WTC11 (cell line): ENCODE measurements around the gene LRRN1. TPM values are rescaled to one million over a fixed set of nuclear protein-coding genes. Genes with fewer than 3 reads are reported as not detected.

Source experiments
- ATAC-seq: fragments of 200-7000 bp; cut with Tn5 transposase; 2 replicates; pipeline ENCODE4 v1.10.0; 2021; ENCODE audit warnings: mild to moderate bottlenecking, moderate library complexity
- CTCF ChIA-PET: fragments of 300-600 bp; sonication (Branson Sonifier 250); formaldehyde crosslinking; loops from one replicate; lab custom pipeline; 2021; ENCODE audit warnings: antibody characterized with exemption; lab: Charles Lee
- POLR2A ChIA-PET: fragments of 350-600 bp; sonication (Branson Sonifier 250); formaldehyde crosslinking; loops from one replicate; lab custom pipeline; 2021; ENCODE audit warnings: antibody characterized with exemption; lab: Charles Lee
- DNase-seq: peaks from one replicate; pipeline ENCODE4 v3.0.0; 2021; ENCODE audit warnings: low spot score
- H3K27ac Mint-ChIP-seq: 2 replicates; pipeline ENCODE4 v1.8.0; 2021; ENCODE audit warnings: mixed read lengths
- H3K27me3 Mint-ChIP-seq: 2 replicates; pipeline ENCODE4 v1.8.0; 2021; ENCODE audit warnings: low read depth, mild to moderate bottlenecking, moderate library complexity, mixed read lengths
- H3K36me3 Mint-ChIP-seq: 2 replicates; pipeline ENCODE4 v1.8.0; 2021; ENCODE audit warnings: mixed read lengths
- H3K4me1 Mint-ChIP-seq: 2 replicates; pipeline ENCODE4 v1.8.0; 2022; ENCODE audit warnings: mixed read lengths
- H3K4me3 Mint-ChIP-seq: 2 replicates; pipeline ENCODE4 v1.8.0; 2021; ENCODE audit warnings: mild to moderate bottlenecking, moderate library complexity, mixed read lengths
- H3K9me3 Mint-ChIP-seq: 2 replicates; pipeline ENCODE4 v1.8.0; 2021; ENCODE audit warnings: mixed read lengths
- ELF4 ChIP-seq: sonication (generic); formaldehyde crosslinking; IDR thresholded peaks from 2 replicates; pipeline ENCODE4 v1.8.1; 2022; ENCODE audit warnings: low read depth, mild to moderate bottlenecking, moderate library complexity, missing genetic modification reagents
- ETV6 ChIP-seq: sonication (generic); formaldehyde crosslinking; IDR thresholded peaks from 2 replicates; pipeline ENCODE4 v1.8.1; 2022; ENCODE audit warnings: mild to moderate bottlenecking, missing genetic modification reagents
- GABPB1 ChIP-seq: sonication (generic); formaldehyde crosslinking; IDR thresholded peaks from 2 replicates; pipeline ENCODE4 v1.8.1; 2023; ENCODE audit warnings: mild to moderate bottlenecking, missing genetic modification reagents
- JAZF1 ChIP-seq: fragments of 250-450 bp; sonication (Bioruptor Pico); IDR thresholded peaks from 2 replicates; pipeline ENCODE4 v1.9.0; 2021; ENCODE audit warnings: moderate library complexity, mild to moderate bottlenecking, inconsistent platforms
- PRRX2 ChIP-seq: fragments of 250-450 bp; sonication (Bioruptor Pico); IDR thresholded peaks from 2 replicates; pipeline ENCODE4 v1.8.0; 2021; ENCODE audit warnings: mild to moderate bottlenecking
- SP1 ChIP-seq: sonication (generic); formaldehyde crosslinking; conservative IDR thresholded peaks from 2 replicates; pipeline ENCODE4 v1.8.1; 2022; ENCODE audit warnings: missing genetic modification reagents
- ZBTB21 ChIP-seq: sonication (generic); formaldehyde crosslinking; IDR thresholded peaks from 2 replicates; pipeline ENCODE4 v1.8.1; 2023; ENCODE audit warnings: mild to moderate bottlenecking, missing genetic modification reagents, borderline replicate concordance
- ZNF121 ChIP-seq: sonication (generic); formaldehyde crosslinking; IDR thresholded peaks from 2 replicates; pipeline ENCODE4 v1.8.0; 2023; ENCODE audit warnings: missing genetic modification reagents
- ZNF232 ChIP-seq: sonication (generic); formaldehyde crosslinking; IDR thresholded peaks from 2 replicates; pipeline ENCODE4 v1.8.0; 2022; ENCODE audit warnings: mild to moderate bottlenecking, missing genetic modification reagents
- ZNF396 ChIP-seq: fragments of 250-450 bp; sonication (Bioruptor Pico); IDR thresholded peaks from 2 replicates; pipeline ENCODE4 v1.8.0; 2021; ENCODE audit warnings: mild to moderate bottlenecking, moderate library complexity, borderline replicate concordance
- ZNF416 ChIP-seq: fragments of 250-450 bp; sonication (Bioruptor Pico); IDR thresholded peaks from 2 replicates; pipeline ENCODE4 v1.9.0; 2021; ENCODE audit warnings: mild to moderate bottlenecking, inconsistent platforms
- total RNA-seq: library from RNA; stranded (reverse); gene quantifications from 3 replicates; pipeline ENCODE4 v1.2.3, GENCODE V29; 2021
- TF ChIP-seq, protein P1 (sequence below): sonication (generic); formaldehyde crosslinking; IDR thresholded peaks from 2 replicates; pipeline ENCODE4 v1.8.0; 2022; ENCODE audit warnings: mild to moderate bottlenecking, missing genetic modification reagents
- TF ChIP-seq, protein P2 (sequence below): fragments of 250-450 bp; sonication (Bioruptor Pico); IDR thresholded peaks from 2 replicates; pipeline ENCODE4 v1.8.0; 2021; ENCODE audit warnings: mild to moderate bottlenecking
- TF ChIP-seq, protein P3 (sequence below): sonication (generic); formaldehyde crosslinking; IDR thresholded peaks from 2 replicates; pipeline ENCODE4 v1.8.0; 2022; ENCODE audit warnings: mild to moderate bottlenecking, missing genetic modification reagents
- TF ChIP-seq, protein P4 (sequence below): sonication (generic); formaldehyde crosslinking; IDR thresholded peaks from 2 replicates; pipeline ENCODE4 v1.8.1; 2022; ENCODE audit warnings: low read depth, mild to moderate bottlenecking, moderate library complexity, missing genetic modification reagents, borderline replicate concordance
- TF ChIP-seq, protein P5 (sequence below): fragments of 250-450 bp; sonication (Bioruptor Pico); IDR thresholded peaks from 2 replicates; pipeline ENCODE4 v1.9.0; 2021; ENCODE audit warnings: moderate library complexity, mild to moderate bottlenecking, inconsistent platforms, borderline replicate concordance
- TF ChIP-seq, protein P6 (sequence below): sonication (generic); formaldehyde crosslinking; IDR thresholded peaks from 2 replicates; pipeline ENCODE4 v1.8.1; 2023; ENCODE audit warnings: mild to moderate bottlenecking, missing genetic modification reagents, borderline replicate concordance
- TF ChIP-seq, protein P7 (sequence below): sonication (generic); formaldehyde crosslinking; IDR thresholded peaks from 2 replicates; pipeline ENCODE4 v1.8.1; 2023; ENCODE audit warnings: mild to moderate bottlenecking, missing genetic modification reagents

The LRRN1 gene
- total RNA-seq, 1 experiment from 2014 or later = 114 TPM

DNA sequence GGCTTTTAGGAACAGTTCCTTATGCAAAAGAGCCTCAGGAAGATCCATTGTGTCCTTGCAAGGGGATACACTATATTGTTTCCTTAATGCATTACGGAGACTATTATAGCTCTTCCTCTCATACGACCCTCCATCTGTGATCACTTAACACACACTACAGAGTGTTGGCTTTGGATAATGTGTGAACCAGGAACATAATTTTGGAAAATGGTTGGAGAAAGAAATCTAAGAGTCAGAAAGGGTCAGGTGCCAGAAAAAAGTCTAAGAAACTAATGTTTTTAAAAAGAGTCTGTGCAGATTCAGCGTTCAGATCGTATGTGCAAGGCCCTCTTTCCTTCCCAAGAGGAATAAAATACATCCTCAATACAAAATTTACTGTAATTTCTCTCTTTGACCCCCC, 27.3 kb downstream of the LRRN1 start:
- peaks cover 73% of the 10 kb centered on the region for H3K36me3 Mint-ChIP-seq
- no peak for ATAC-seq
- peaks cover 10% of the 10 kb centered on the region for H3K9me3 Mint-ChIP-seq
- DNase-seq = no peak
- no peak overlapping the region for H3K4me3 Mint-ChIP-seq
- ChIA-PET CTCF (no interaction called here), POLR2A (no interaction called here)
- peaks cover 26% of the 10 kb centered on the region for H3K4me1 Mint-ChIP-seq
- H3K27ac Mint-ChIP-seq = no peak overlapping the region
- TF ChIP-seq ZNF232 (CRISPR knock-in tag) (no peak), ETV6 (CRISPR knock-in tag) (no peak), ZBTB21 (CRISPR knock-in tag) (no peak), ZNF396 (CRISPR knock-in tag) (no peak), SP1 (no peak), JAZF1 (CRISPR knock-in tag) (no peak), ZNF416 (CRISPR knock-in tag) (no peak), ZNF121 (CRISPR knock-in tag) (no peak), GABPB1 (CRISPR knock-in tag) (no peak), PRRX2 (CRISPR knock-in tag) (no peak), ELF4 (no peak)
- TF ChIP-seq, protein P1, sequence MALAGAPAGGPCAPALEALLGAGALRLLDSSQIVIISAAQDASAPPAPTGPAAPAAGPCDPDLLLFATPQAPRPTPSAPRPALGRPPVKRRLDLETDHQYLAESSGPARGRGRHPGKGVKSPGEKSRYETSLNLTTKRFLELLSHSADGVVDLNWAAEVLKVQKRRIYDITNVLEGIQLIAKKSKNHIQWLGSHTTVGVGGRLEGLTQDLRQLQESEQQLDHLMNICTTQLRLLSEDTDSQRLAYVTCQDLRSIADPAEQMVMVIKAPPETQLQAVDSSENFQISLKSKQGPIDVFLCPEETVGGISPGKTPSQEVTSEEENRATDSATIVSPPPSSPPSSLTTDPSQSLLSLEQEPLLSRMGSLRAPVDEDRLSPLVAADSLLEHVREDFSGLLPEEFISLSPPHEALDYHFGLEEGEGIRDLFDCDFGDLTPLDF (CRISPR knock-in tag) = no peak
- TF ChIP-seq, protein P2, sequence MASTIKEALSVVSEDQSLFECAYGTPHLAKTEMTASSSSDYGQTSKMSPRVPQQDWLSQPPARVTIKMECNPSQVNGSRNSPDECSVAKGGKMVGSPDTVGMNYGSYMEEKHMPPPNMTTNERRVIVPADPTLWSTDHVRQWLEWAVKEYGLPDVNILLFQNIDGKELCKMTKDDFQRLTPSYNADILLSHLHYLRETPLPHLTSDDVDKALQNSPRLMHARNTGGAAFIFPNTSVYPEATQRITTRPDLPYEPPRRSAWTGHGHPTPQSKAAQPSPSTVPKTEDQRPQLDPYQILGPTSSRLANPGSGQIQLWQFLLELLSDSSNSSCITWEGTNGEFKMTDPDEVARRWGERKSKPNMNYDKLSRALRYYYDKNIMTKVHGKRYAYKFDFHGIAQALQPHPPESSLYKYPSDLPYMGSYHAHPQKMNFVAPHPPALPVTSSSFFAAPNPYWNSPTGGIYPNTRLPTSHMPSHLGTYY (CRISPR knock-in tag) = no peak
- TF ChIP-seq, protein P3, sequence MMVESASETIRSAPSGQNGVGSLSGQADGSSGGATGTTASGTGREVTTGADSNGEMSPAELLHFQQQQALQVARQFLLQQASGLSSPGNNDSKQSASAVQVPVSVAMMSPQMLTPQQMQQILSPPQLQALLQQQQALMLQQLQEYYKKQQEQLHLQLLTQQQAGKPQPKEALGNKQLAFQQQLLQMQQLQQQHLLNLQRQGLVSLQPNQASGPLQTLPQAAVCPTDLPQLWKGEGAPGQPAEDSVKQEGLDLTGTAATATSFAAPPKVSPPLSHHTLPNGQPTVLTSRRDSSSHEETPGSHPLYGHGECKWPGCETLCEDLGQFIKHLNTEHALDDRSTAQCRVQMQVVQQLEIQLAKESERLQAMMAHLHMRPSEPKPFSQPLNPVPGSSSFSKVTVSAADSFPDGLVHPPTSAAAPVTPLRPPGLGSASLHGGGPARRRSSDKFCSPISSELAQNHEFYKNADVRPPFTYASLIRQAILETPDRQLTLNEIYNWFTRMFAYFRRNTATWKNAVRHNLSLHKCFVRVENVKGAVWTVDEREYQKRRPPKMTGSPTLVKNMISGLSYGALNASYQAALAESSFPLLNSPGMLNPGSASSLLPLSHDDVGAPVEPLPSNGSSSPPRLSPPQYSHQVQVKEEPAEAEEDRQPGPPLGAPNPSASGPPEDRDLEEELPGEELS = no peak
- TF ChIP-seq, protein P4, sequence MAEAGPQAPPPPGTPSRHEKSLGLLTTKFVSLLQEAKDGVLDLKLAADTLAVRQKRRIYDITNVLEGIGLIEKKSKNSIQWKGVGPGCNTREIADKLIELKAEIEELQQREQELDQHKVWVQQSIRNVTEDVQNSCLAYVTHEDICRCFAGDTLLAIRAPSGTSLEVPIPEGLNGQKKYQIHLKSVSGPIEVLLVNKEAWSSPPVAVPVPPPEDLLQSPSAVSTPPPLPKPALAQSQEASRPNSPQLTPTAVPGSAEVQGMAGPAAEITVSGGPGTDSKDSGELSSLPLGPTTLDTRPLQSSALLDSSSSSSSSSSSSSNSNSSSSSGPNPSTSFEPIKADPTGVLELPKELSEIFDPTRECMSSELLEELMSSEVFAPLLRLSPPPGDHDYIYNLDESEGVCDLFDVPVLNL = no peak
- TF ChIP-seq, protein P5, sequence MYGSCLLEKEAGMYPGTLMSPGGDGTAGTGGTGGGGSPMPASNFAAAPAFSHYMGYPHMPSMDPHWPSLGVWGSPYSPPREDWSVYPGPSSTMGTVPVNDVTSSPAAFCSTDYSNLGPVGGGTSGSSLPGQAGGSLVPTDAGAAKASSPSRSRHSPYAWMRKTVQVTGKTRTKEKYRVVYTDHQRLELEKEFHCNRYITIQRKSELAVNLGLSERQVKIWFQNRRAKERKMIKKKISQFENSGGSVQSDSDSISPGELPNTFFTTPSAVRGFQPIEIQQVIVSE = no peak
- TF ChIP-seq, protein P6, sequence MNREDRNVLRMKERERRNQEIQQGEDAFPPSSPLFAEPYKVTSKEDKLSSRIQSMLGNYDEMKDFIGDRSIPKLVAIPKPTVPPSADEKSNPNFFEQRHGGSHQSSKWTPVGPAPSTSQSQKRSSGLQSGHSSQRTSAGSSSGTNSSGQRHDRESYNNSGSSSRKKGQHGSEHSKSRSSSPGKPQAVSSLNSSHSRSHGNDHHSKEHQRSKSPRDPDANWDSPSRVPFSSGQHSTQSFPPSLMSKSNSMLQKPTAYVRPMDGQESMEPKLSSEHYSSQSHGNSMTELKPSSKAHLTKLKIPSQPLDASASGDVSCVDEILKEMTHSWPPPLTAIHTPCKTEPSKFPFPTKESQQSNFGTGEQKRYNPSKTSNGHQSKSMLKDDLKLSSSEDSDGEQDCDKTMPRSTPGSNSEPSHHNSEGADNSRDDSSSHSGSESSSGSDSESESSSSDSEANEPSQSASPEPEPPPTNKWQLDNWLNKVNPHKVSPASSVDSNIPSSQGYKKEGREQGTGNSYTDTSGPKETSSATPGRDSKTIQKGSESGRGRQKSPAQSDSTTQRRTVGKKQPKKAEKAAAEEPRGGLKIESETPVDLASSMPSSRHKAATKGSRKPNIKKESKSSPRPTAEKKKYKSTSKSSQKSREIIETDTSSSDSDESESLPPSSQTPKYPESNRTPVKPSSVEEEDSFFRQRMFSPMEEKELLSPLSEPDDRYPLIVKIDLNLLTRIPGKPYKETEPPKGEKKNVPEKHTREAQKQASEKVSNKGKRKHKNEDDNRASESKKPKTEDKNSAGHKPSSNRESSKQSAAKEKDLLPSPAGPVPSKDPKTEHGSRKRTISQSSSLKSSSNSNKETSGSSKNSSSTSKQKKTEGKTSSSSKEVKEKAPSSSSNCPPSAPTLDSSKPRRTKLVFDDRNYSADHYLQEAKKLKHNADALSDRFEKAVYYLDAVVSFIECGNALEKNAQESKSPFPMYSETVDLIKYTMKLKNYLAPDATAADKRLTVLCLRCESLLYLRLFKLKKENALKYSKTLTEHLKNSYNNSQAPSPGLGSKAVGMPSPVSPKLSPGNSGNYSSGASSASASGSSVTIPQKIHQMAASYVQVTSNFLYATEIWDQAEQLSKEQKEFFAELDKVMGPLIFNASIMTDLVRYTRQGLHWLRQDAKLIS (CRISPR knock-in tag) = no peak
- TF ChIP-seq, protein P7, sequence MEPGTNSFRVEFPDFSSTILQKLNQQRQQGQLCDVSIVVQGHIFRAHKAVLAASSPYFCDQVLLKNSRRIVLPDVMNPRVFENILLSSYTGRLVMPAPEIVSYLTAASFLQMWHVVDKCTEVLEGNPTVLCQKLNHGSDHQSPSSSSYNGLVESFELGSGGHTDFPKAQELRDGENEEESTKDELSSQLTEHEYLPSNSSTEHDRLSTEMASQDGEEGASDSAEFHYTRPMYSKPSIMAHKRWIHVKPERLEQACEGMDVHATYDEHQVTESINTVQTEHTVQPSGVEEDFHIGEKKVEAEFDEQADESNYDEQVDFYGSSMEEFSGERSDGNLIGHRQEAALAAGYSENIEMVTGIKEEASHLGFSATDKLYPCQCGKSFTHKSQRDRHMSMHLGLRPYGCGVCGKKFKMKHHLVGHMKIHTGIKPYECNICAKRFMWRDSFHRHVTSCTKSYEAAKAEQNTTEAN (CRISPR knock-in tag) = no peak
- H3K27me3 Mint-ChIP-seq = no peaks in the 10 kb centered on the region; the same call in 1 of the 2 replicates
